HG03565 (cell line): Measurements from ENCODE around the gene FGD2.

Experiments used
- ATAC-seq: cut with Tn5 transposase; IDR thresholded peaks from one replicate; pipeline ENCODE4 v1.9.1; 2021; ENCODE audit warnings: mild to moderate bottlenecking, moderate library complexity; ENCODE audit not compliant: unreplicated experiment

FGD2 gene

DNA sequence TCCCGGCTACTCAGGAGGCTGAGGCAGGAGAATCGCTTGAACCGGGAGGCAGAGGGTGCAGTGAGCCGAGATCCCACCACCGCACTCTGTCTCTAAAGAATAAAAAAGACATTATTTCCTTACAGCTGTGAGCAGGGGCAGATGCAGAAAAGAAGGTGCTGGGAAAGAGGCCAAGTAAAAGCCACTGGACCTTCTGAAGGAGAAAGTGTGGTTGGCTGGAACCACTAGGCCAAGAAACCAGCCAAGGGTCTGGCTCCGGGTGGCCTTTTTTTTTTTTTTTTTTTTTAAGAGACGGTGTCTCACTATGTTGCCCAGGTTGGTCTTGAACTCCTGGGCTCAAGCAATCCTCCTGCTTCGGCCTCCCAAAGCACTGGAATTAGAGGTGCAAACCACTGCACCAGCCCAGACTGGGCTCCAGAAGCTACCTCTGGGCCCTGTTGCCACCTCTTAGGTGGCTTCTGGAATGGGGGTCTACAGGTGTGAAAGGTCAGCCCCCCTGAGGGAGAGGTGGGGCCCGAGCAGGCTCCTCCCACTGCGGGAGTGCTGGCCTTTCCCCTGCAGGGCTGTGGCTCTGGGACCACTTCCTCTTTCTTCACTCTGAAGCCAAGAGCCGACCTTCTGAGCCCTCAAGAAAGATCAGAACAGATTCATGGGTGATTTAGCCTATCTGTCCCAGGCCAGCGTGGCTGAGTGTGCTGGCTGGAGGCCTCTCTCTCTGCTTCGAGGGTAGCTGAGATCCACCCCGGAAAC, at the start of gene FGD2:
FGD2 (plus strand) TSS at position 595 of the 750 bp plus-strand sequence. CDS start 163 bp downstream, outside the sequence.
- ATAC-seq = no peak

DNA sequence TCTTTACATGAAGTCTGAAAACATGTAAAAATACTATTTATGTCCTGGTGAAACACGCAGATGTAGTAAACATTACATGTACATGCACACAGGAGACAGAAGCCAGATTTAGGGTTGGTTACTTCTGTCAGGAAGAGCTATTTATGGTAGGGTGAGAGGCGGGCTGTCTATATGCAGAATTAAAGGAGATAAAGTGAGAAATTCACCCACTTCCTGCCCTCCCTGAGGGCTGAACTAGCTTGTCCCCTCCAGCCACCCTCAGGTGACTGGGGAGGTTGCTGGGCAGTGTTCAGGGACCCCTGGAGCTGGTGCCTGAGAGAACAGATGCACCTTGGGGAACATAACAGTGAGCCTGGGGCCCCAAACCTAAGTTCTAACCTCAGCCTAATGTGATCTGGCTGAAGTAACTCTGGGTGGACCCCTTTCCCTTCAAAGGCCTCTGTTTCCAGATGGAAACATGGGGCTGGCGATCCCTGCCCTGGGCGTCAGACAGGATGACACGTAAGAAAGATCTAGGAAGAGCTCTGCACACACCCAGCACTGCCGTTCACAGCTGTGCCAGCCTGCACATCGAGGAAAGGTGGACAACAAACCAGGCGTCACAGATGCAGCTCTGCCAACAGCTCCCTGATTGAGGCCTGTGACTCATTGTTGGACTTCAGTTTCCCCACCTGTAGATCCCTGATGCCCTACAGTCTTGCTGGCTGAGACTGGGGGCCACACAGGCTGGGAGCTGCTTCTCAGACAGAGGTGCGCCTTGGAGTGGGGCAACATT, 49.6 kb upstream of the FGD2 start:
- ATAC-seq = no peak

DNA sequence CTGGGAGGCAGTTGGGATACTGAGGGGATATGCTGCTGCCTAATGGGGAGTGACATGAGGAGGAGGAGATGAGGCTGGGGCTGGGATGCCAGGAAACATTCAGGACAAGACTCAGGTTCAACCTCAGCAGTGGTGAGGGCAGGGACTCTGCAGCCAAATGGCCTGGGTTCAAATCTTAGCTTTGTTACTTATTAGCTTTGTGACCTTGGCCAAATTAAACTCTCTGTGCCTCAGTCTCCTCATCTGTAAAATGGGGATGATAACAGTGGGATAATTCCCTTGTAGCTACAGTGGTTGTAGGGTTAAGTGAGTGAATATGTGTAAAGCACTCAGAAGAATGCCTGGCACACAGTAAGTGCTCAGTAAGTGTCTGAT, 49.0 kb upstream of the FGD2 start:
- no peak for ATAC-seq

DNA sequence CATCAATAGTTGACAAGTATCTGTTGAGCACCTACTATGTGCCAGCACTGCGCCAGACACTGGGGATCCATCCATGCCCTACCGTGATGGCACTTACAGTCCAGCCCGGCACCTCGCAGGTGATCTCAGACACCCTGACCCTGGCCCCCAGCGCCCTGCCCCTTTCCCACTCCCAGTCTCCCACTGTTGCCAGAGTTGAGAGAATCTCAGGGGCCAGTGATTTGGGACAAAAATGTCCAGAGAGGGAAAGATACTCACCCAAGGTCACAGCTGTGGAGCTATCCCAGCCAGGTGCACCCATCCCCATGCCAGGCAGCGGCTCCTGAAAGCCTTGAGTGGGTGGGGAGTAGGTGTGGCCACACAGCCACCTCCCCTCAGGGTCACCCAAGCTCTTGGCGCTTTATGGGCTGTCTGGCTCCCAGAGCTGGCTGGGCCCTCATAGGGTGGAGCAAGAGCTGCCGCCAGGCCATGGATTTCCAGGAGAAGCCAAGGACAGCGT, 47.6 kb upstream of the FGD2 start:
- ATAC-seq = no peak

DNA sequence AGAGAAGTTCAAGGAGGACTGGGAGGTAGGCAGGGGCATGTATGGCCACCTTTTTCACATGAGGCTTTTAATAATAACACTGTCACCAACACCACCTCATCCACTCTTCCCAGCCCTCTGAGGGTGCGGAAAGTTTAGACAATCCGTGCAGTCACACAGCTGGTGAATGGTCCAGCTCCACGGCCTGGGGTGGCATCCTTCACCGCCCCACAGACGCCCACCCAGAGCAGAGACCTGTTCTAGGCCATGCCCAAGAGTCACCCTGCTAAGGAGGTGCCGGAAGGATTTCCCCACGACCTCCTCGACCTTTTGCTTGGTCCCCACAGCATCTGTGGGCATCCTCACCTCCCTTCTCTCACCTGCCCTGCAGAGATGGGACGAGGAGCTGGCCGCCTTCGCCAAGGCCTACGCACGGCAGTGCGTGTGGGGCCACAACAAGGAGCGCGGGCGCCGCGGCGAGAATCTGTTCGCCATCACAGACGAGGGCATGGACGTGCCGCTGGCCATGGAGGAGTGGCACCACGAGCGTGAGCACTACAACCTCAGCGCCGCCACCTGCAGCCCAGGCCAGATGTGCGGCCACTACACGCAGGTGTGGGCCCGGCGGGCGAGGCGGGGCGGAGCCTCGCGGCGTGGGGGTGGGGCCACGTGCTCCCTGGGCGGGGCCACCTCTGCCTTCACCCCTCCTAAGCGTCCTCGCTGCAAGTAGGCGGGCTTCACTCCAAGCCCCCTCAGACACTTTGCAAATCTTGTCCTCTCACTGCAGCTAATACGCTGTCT, 46.5 kb upstream of the FGD2 start:
- ATAC-seq = no peak

DNA sequence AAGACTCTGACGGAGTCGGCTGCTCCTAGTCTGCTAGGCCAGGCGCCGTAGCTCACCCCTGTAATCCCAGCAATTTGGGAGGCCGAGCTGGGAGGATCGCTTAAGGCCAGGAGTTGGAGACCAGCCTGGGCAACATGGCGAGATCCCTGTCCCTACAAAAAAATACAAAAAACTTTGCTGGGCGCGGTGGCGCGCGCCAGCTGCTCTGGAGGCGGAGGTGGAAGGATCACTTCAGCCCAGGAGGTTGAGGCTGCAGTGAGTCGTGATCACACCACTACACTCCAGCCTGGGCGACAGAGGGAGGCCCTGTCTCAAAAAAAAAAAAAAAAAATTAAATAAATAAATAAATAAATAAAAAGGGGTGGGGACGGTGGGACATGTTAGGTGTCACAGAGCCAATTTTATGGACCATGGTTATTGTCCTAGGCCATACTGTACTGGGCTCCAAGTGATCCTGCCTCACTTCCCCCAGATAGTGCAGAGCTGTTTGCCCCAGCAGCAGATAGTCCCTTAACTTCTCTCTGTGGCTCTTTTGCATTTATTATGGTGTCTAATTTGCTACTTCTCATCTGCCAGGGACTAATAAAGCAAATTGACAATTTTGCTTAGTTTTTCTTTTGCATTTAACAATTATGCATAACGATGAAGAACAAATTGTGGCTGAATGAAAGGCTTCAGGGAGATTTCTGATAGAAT, 45.8 kb upstream of the FGD2 start:
- no peak for ATAC-seq

GRCh38 chr6:36961441-36962435, 43.7 kb upstream of the FGD2 start:
- no peak for ATAC-seq

- ATAC-seq = no peak
These were observed 42.6 kb upstream of the FGD2 start for GRCh38 chr6:36962874-36963273.

- ATAC-seq = no peak
These were observed 41.8 kb upstream of the FGD2 start for GRCh38 chr6:36963451-36964290.

GRCh38 chr6:36964349-36964748, 41.1 kb upstream of the FGD2 start:
- ATAC-seq = no peak

DNA sequence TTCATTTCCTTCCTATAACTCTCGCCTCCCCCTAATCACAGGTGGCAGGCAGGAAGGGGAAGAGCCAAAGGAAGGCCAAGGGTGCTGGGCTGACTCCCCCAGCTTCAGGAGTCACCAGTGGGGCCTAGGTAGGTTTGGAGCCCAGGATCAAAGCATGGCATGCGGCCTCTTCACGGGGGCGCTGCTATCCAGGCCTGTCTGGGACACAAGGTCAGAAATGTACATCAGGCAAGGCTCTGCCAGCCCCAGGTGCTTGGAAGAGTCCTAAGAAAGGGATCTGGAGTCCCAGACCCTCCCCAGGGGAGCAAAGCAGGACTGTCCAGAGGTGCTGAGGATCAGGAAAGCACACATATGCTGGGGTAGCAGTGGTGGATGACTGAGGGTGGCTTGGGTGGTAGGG, 40.5 kb upstream of the FGD2 start:
- ATAC-seq = no peak

GRCh38 chr6:36967301-36967700, 38.2 kb upstream of the FGD2 start:
- no peak for ATAC-seq

- ATAC-seq = no peak
These were observed 37.7 kb upstream of the FGD2 start for GRCh38 chr6:36967757-36968156.

- ATAC-seq = no peak
These were observed 37.0 kb upstream of the FGD2 start for GRCh38 chr6:36968266-36968977.

DNA sequence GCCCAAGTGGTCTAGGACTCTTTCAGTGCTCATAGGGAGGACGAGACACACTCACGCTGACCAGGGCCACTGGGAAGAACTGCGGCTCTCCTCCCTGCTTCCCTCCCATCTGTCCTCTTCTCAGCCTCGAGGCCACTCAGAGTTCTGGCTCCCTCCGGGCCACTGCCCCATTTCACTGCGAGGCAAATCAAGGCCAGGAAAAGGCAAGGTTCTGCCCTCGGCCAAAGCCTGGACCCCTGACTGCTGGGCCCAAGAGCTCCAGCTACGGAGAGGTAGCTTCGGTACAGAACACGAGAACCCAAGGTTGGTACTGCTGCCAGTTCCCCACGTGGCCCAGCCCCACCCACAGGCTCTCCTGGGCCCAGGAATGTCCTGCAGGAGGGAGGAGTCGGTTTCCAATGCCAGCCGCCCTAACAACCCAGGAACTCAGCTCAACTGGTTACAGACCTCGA, 36.2 kb upstream of the FGD2 start:
- no peak for ATAC-seq

GRCh38 chr6:36969988-36970891, 35.2 kb upstream of the FGD2 start:
- ATAC-seq = no peak
